Stimulated activated CD4-positive, alpha-beta T cell treated with anti-CD3 and anti-CD28 coated beads, Interleukin-1b, Interleukin-23, amount 100 ng/mL, for 48 hours (primary cell): ENCODE measurements around the gene LHPP.

Experiments
- DNase-seq: peaks from one replicate; pipeline ENCODE4 v3.0.0-alpha.2; 2020

The LHPP gene

GRCh38 chr10:124448696-124449169 is 12.9 kb upstream of the LHPP start:
- no peak for DNase-seq

GRCh38 chr10:124449170-124450011 is 12.2 kb upstream of the LHPP start:
- DNase-seq = no peak

GRCh38 chr10:124450012-124450782 is 11.4 kb upstream of the LHPP start, which contains the start of gene NKX1-2:
NKX1-2 (minus strand) TSS chr10:124450035; CDS start chr10:124449943, 92 bp downstream.
- no peak for DNase-seq

- DNase-seq = no peak
Observed at GRCh38 chr10:124450783-124451057, 10.9 kb upstream of the LHPP start.

GRCh38 chr10:124451276-124451675 is 10.3 kb upstream of the LHPP start:
- no peak for DNase-seq

GRCh38 chr10:124453960-124454610 is 7.5 kb upstream of the LHPP start:
- DNase-seq = no peak

GRCh38 chr10:124455441-124455840 is 6.2 kb upstream of the LHPP start:
- DNase-seq = no peak

GRCh38 chr10:124458473-124458872 is 3.1 kb upstream of the LHPP start:
- no peak for DNase-seq

GRCh38 chr10:124458889-124459288 is 2.7 kb upstream of the LHPP start:
- DNase-seq = no peak

- no peak for DNase-seq
Observed at GRCh38 chr10:124459395-124459794, 2.2 kb upstream of the LHPP start.

- DNase-seq = no peak
Observed at GRCh38 chr10:124460144-124460543, 1.5 kb upstream of the LHPP start.

- no peak for DNase-seq
Observed at GRCh38 chr10:124462348-124462695, 699 bp downstream of the LHPP start.

- no peak for DNase-seq
Observed at GRCh38 chr10:124464028-124464965, 2.7 kb downstream of the LHPP start.

GRCh38 chr10:124465003-124465776 is 3.6 kb downstream of the LHPP start:
- DNase-seq = no peak

GRCh38 chr10:124465777-124466488 is 4.3 kb downstream of the LHPP start:
- no peak for DNase-seq

GRCh38 chr10:124467165-124467564 is 5.5 kb downstream of the LHPP start:
- DNase-seq = no peak

- DNase-seq = no peak
Observed at GRCh38 chr10:124468624-124469023, 7.0 kb downstream of the LHPP start.

- DNase-seq = no peak
Observed at GRCh38 chr10:124469956-124470484, 8.4 kb downstream of the LHPP start.

GRCh38 chr10:124470544-124471434 is 9.2 kb downstream of the LHPP start:
- no peak for DNase-seq

GRCh38 chr10:124472071-124472470 is 10.4 kb downstream of the LHPP start:
- DNase-seq = no peak
